Measurements from ENCODE around the gene PROX2.

Gene PROX2

GRCh38 chr14:74909911-74910310 is 34.0 kb upstream of the PROX2 start:
- DNase-seq (ENCODE audit: low spot score) = no peak

- no peak for DNase-seq (ENCODE audit: low spot score)
Observed at GRCh38 chr14:74909501-74909900, 33.6 kb upstream of the PROX2 start.

GRCh38 chr14:74908861-74909341 is 33.0 kb upstream of the PROX2 start:
- DNase-seq (ENCODE audit: low spot score) = no peak

GRCh38 chr14:74907744-74908143 is 31.8 kb upstream of the PROX2 start:
- no peak for DNase-seq (ENCODE audit: low spot score)

- DNase-seq (ENCODE audit: low spot score) = no peak
Observed at GRCh38 chr14:74906925-74907521, 31.1 kb upstream of the PROX2 start.

GRCh38 chr14:74905595-74906142 is 29.7 kb upstream of the PROX2 start:
- DNase-seq (ENCODE audit: low spot score) = peak; percentile 66

- no peak for DNase-seq (ENCODE audit: low spot score)
Observed at GRCh38 chr14:74904635-74905503, 28.9 kb upstream of the PROX2 start.

- DNase-seq (ENCODE audit: low spot score) = no peak
Observed at GRCh38 chr14:74902941-74903705, 27.2 kb upstream of the PROX2 start.

GRCh38 chr14:74898694-74899093 is 22.7 kb upstream of the PROX2 start:
- DNase-seq (ENCODE audit: low spot score) = no peak

GRCh38 chr14:74898083-74898482 is 22.1 kb upstream of the PROX2 start:
- DNase-seq (ENCODE audit: low spot score) = no peak

GRCh38 chr14:74897642-74898041 is 21.7 kb upstream of the PROX2 start:
- DNase-seq (ENCODE audit: low spot score) = no peak

GRCh38 chr14:74896400-74896799 is 20.5 kb upstream of the PROX2 start:
- DNase-seq (ENCODE audit: low spot score) = no peak

GRCh38 chr14:74893614-74894091 is 17.7 kb upstream of the PROX2 start:
- no peak for DNase-seq (ENCODE audit: low spot score)

- no peak for DNase-seq (ENCODE audit: low spot score)
Observed at GRCh38 chr14:74892745-74893144, 16.8 kb upstream of the PROX2 start.

- no peak for DNase-seq (ENCODE audit: low spot score)
Observed at GRCh38 chr14:74891870-74892269, 15.9 kb upstream of the PROX2 start.

- DNase-seq (ENCODE audit: low spot score) = no peak
Observed at GRCh38 chr14:74890262-74890661, 14.3 kb upstream of the PROX2 start.

- DNase-seq (ENCODE audit: low spot score) = no peak
Observed at GRCh38 chr14:74888164-74889158, 12.5 kb upstream of the PROX2 start.

- no peak for DNase-seq (ENCODE audit: low spot score)
Observed at GRCh38 chr14:74886001-74886400, 10.1 kb upstream of the PROX2 start.

GRCh38 chr14:74882103-74882920 is 6.4 kb upstream of the PROX2 start:
- DNase-seq (ENCODE audit: low spot score) = peak; percentile 33

Data from CD4-positive, alpha-beta T cell treated with Interleukin-6 at 100 ng/mL for 8 hours (primary cell).